Iris pigment epithelial cell (primary cell): ENCODE results near the gene OPN3.

ENCODE experiments used
- DNase-seq: peaks from one replicate; pipeline ENCODE4 v3.0.0-alpha.2; 2011; ENCODE audit warnings: low read depth

Gene OPN3

GRCh38 chr1:241589521-241589920, 50.6 kb downstream of the OPN3 start:
- no peak for DNase-seq

- DNase-seq, result no peak
These were observed 53.2 kb downstream of the OPN3 start for GRCh38 chr1:241586905-241587512.

- DNase-seq, result no peak
These were observed 57.2 kb downstream of the OPN3 start for GRCh38 chr1:241582921-241583321.

GRCh38 chr1:241579434-241579833, 60.7 kb downstream of the OPN3 start:
- no peak for DNase-seq

- no peak for DNase-seq
These were observed 66.0 kb downstream of the OPN3 start for GRCh38 chr1:241574154-241574553.

GRCh38 chr1:241569848-241570247, 70.3 kb downstream of the OPN3 start:
- DNase-seq, result no peak

- DNase-seq, result no peak
These were observed 79.4 kb downstream of the OPN3 start for GRCh38 chr1:241560849-241561187.

GRCh38 chr1:241560146-241560848, 79.9 kb downstream of the OPN3 start:
- peak; percentile 37 for DNase-seq

- DNase-seq, result no peak
These were observed 82.5 kb downstream of the OPN3 start for GRCh38 chr1:241557551-241558193.

GRCh38 chr1:241557031-241557430, 83.1 kb downstream of the OPN3 start:
- no peak for DNase-seq

- DNase-seq, result no peak
These were observed 84.6 kb downstream of the OPN3 start for GRCh38 chr1:241555526-241555925.

GRCh38 chr1:241553886-241554592, 86.1 kb downstream of the OPN3 start:
- peak; percentile 36 for DNase-seq

GRCh38 chr1:241551759-241552638, 88.2 kb downstream of the OPN3 start:
- DNase-seq, result no peak

- no peak for DNase-seq
These were observed 89.9 kb downstream of the OPN3 start for GRCh38 chr1:241550318-241550717.

- DNase-seq, result no peak
These were observed 92.2 kb downstream of the OPN3 start for GRCh38 chr1:241548008-241548407.
